ENCODE results near the gene LRFN3.
"Not testable (repeated sequence)": the region's sequence is repeated elsewhere in the genome, so short reads cannot be mapped to it uniquely, and the experiment has no call there.

LRFN3 gene

GRCh38 chr19:35939307-35940077 is 3.3 kb downstream of the LRFN3 start:
- no peak for DNase-seq (ENCODE audit: low read depth)

DNA sequence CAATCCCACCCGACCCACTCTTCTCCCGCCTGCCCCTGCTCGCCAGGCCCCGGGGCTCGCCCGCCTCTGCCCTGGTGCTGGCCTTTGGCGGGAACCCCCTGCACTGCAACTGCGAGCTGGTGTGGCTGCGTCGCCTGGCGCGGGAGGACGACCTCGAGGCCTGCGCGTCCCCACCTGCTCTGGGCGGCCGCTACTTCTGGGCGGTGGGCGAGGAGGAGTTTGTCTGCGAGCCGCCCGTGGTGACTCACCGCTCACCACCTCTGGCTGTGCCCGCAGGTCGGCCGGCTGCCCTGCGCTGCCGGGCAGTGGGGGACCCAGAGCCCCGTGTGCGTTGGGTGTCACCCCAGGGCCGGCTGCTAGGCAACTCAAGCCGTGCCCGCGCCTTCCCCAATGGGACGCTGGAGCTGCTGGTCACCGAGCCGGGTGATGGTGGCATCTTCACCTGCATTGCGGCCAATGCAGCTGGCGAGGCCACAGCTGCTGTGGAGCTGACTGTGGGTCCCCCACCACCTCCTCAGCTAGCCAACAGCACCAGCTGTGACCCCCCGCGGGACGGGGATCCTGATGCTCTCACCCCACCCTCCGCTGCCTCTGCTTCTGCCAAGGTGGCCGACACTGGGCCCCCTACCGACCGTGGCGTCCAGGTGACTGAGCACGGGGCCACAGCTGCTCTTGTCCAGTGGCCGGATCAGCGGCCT is 4.1 kb downstream of the LRFN3 start:
- no peak for DNase-seq (ENCODE audit: low read depth)

GRCh38 chr19:35940839-35941238 is 4.7 kb downstream of the LRFN3 start:
- no peak for DNase-seq (ENCODE audit: low read depth)

GRCh38 chr19:35942235-35942634 is 6.1 kb downstream of the LRFN3 start:
- DNase-seq (ENCODE audit: low read depth), result no peak

- no peak for DNase-seq (ENCODE audit: low read depth)
Measured at GRCh38 chr19:35943321-35944301, 7.4 kb downstream of the LRFN3 start.

DNA sequence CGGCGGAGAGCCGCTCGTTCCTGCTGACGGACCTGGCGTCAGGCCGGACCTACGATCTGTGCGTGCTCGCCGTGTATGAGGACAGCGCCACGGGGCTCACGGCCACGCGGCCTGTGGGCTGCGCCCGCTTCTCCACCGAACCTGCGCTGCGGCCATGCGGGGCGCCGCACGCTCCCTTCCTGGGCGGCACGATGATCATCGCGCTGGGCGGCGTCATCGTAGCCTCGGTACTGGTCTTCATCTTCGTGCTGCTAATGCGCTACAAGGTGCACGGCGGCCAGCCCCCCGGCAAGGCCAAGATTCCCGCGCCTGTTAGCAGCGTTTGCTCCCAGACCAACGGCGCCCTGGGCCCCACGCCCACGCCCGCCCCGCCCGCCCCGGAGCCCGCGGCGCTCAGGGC is 8.4 kb downstream of the LRFN3 start:
- DNase-seq (ENCODE audit: low read depth), result no peak

DNA sequence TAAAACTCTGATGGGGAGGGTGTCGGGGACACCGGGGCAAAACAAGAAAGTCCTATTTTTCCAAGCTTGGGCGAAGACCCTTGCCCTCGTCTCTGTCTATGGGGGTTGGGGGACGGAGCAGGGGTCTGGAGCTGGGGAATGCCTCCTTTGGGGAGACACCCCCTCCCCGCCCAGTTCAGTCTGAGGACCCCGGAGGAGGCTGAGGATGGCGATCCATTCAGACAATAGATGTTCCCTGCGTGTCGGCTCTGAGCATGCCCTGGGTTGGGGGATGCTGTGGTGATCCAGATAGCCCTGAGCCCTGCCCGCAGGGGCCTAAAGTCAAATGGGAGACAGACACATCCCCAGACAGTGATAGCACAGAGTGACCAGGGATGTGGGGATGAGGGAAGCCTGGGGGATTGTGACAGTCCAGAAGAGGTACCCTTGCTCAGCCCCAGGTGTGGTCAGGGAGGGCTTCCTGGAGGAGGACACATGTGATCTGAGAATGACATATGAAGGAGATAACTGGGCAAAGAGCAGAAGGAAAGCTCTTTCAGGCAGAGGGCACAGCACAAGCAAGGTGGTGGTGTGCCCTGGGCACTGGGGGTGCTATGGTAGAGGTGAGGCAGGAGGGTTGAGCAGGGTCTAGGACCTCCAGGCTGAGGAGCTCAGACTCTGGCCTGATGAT is 9.1 kb downstream of the LRFN3 start:
- no peak for DNase-seq (ENCODE audit: low read depth)

DNA sequence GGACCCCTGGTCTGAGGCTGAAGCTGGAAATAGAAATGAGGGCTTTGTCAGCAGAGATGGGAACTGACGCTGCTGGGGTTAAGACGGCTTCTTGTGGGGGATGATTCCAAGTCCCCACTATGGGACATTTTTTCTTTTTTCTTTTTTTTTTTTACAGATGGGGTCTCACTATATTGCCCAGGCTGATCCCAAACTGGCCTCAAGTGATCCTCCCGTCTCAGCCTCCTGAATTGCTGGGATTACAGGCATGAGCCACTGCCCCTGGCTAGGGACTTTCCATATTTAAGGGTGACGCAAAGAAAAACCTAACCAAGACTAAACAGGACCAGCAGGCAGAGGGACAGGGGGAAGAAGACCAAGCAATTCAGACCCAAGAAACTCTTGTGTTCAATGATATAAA is 10.0 kb downstream of the LRFN3 start:
- no peak for DNase-seq (ENCODE audit: low read depth)

DNA sequence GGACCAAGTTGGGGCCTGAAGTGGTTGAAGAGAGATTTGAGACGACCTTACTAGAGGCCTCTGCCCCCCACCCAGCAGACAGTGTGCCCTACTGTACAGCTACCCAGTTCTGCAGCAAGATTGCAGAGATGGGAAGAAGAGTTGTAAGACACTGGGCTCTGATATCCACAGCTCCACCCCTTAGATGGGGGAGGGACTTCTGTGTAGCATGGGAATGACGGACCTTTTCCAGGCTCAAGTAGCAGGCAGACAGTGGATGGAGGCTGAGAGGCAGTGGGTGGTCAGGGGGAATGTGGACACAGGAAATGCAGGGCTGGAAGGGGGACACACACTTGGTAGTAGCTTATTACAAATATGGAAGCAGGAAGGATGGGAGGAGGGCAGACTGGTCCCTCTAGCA is 13.0 kb downstream of the LRFN3 start:
- DNase-seq (ENCODE audit: low read depth), result no peak

DNA sequence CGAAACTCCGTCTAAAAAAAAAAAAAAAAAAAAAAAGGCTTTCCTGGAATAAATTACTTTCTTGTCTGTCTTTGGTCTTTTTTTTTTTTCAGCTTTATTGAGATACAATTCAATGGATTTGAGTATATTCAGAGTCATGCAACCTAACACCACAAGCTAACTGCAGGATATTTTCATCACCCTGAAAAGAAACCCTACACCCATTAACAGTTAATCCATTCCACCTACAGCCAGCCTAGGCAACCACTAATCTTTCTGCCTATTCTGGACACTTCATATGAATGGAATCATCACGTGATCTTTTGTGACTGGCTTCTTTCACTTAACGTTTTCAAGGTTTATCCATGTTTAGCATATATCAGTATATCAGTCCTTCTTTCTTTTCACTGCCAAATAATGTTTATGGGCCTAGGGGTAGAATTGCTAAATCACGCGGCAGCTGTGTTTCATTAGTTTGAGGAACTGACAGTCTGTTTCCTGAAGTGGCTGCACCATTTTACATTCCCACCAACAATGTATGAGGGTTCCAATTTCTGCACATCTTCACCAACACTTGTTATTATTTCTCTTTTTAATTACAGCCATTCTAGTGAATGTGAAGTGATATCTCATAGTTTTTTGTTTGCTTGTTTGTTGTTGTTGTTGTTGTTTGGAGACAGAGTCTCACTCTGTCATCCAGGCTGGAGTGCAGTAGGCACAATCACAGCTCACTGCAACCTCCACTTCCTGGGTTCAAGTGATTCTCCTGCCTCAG is 19.9 kb downstream of the LRFN3 start:
- DNase-seq (ENCODE audit: low read depth), result no peak

- DNase-seq (ENCODE audit: low read depth), result not testable (repeated sequence)
Measured at GRCh38 chr19:35957411-35957810, 21.2 kb downstream of the LRFN3 start.

GRCh38 chr19:35958660-35959039 is 22.5 kb downstream of the LRFN3 start:
- no peak for DNase-seq (ENCODE audit: low read depth)

GRCh38 chr19:35959040-35959967 is 23.1 kb downstream of the LRFN3 start:
- DNase-seq (ENCODE audit: low read depth), result no peak

- DNase-seq (ENCODE audit: low read depth), result no peak
Measured at GRCh38 chr19:35959968-35960320, 23.8 kb downstream of the LRFN3 start.

- no peak for DNase-seq (ENCODE audit: low read depth)
Measured at GRCh38 chr19:35960432-35960972, 24.3 kb downstream of the LRFN3 start.

DNA sequence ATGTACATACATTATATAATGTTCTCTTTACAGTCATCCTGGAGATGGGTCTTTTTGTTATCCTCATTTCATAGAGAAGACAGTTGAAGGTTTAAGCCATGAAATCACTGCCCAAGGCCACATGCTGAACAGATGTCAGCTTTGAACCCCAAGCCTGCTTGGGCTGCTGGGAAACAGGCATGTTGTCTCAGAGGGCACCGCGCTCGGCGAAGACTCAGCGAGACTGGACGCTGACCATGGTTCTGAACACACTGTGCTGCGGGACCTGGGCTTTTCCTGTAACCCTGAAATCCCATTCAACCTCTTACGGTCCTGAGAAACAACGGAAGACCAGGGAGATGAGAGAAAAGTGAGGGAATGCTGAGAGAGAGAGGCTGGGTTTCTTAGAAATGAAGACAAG is 27.3 kb downstream of the LRFN3 start:
- no peak for DNase-seq (ENCODE audit: low read depth)

DNA sequence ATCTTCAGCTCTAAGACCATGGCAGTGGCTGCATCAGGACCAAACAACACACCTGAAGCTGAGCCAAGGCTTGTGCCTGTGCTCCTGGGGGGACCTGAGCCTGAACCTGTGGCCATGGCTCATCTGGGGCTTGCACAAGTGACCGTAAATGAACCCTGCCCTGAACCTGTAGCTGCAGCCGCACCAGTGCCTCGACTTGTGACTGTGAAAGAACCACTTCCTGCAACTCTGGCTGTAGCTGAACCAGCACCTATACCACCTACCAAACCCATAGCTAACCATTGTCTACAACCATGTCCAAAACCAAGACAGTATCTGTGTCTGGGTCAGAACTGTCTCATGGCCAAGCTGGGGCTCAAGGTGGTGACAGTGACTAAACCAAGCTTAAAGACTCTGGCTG is 30.6 kb downstream of the LRFN3 start:
- DNase-seq (ENCODE audit: low read depth), result no peak

DNA sequence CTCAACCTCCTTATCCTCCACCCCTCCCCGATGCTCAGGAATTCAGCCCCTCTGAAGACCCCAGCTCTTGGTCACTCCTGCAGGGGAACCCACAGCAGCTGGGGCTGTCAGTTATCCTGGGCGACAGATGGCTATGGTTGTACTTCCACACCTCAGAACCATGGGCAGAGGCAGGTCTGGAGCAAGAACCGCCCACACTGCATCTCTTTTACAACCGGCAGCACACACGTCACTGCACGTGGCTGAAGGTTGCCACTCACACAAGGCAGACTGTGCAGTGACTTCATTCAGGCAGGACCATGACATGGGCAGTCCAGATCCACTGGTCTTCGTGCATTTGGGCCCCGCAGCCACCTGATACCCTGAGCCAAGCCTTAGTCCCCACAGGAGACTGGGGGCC is 37.3 kb downstream of the LRFN3 start:
- DNase-seq (ENCODE audit: low read depth), result no peak

- DNase-seq (ENCODE audit: low read depth), result no peak
Measured at GRCh38 chr19:35975608-35976214, 39.5 kb downstream of the LRFN3 start.

Data from HS-27A (cell line).